HCT116 (cell line): ENCODE results near the gene ECE1. TPM values are rescaled to one million over a fixed set of nuclear protein-coding genes. Genes with fewer than 3 reads are reported as not detected.

Source experiments
- ATAC-seq: fragments of 200-7000 bp; cut with Tn5 transposase; 2 replicates; pipeline ENCODE4 v1.9.1; 2020; ENCODE audit warnings: mild to moderate bottlenecking, moderate library complexity
- BruUV-seq: library from RNA; stranded (reverse); fragments of 400-500 nt; replicated peaks from 2 replicates; lab custom pipeline; 2021; lab: Mats Ljungman, UMichigan
- CTCF ChIA-PET: fragments of 300-600 bp; sonication (Branson Sonifier 250); formaldehyde crosslinking; loops from one replicate; lab custom pipeline; 2021; ENCODE audit warnings: antibody characterized with exemption; lab: Charles Lee
- POLR2A ChIA-PET: fragments of 300-600, 350-600 bp; sonication (Branson Sonifier 250); formaldehyde crosslinking; loops from one replicate; lab custom pipeline; 2021; ENCODE audit warnings: antibody characterized with exemption; lab: Charles Lee
- RAD21 ChIA-PET, 2 experiments: fragments of 300-600 bp; sonication (Branson Sonifier 250); formaldehyde crosslinking; loops; one replicate each; lab custom pipeline; 2023; ENCODE audit warnings: low total read pairs in 2 of 2; ENCODE audit not compliant: uncharacterized antibody in 2 of 2, unreplicated experiment in 2 of 2, low non-redundant PET in 1 of 2; lab: Charles Lee
- DNase-seq: peaks from one replicate; pipeline ENCODE4 v3.0.0-alpha.2; 2010; ENCODE audit warnings: low read depth, low spot score
- H2AFZ ChIP-seq: fragments of 200-600 bp; shearing (Covaris generic), sonication (generic); 2 replicates; pipeline ENCODE4 v1.6.1; 2017; ENCODE audit warnings: low read depth, mixed run types, mixed read lengths, antibody characterized with exemption, low read length; ENCODE audit not compliant: poor library complexity, severe bottlenecking
- H3K27ac ChIP-seq: 2 replicates; pipeline ENCODE4 v1.5.1; 2012; ENCODE audit warnings: low read depth, low read length
- H3K27me3 ChIP-seq: fragments of 200-600 bp; sonication (generic); 2 replicates; pipeline ENCODE4 v1.6.1; 2016; ENCODE audit warnings: mixed run types, low read length, mixed read lengths; ENCODE audit not compliant: insufficient read depth
- H3K36me3 ChIP-seq, 2 experiments: fragments of 200-500 bp in 1 of 2; fragments of 200-600 bp in 1 of 2; sonication (Bioruptor generic) in 1 of 2; sonication (generic) in 1 of 2; 2 replicates each; pipeline versions ENCODE4 v1.5.1 to v1.6.1; 2014 to 2016; ENCODE audit warnings: low read length in 2 of 2, inconsistent platforms in 1 of 2, mixed read lengths in 1 of 2, mixed run types in 1 of 2; ENCODE audit not compliant: insufficient read depth in 2 of 2, control insufficient read depth in 1 of 2
- H3K4me1 ChIP-seq, 2 experiments: fragments of 200-600 bp in 1 of 2; sonication (generic) in 1 of 2; 2 replicates each; pipeline versions ENCODE4 v1.5.1 to v1.6.1; 2012 to 2017; ENCODE audit warnings: low read length in 2 of 2, inconsistent platforms in 1 of 2, mild to moderate bottlenecking in 1 of 2, mixed read lengths in 1 of 2, mixed run types in 1 of 2, moderate library complexity in 1 of 2; ENCODE audit not compliant: insufficient read depth in 2 of 2, control insufficient read depth in 1 of 2
- H3K4me2 ChIP-seq: fragments of 200-600 bp; sonication (generic); 2 replicates; pipeline ENCODE4 v1.6.1; 2017; ENCODE audit warnings: mixed run types, low read length, mixed read lengths
- H3K4me3 ChIP-seq, 2 experiments: fragments of 200-600 bp in 1 of 2; sonication (generic) in 1 of 2; replicated peaks in 1 of 2; 2 replicates each; pipeline ENCODE4 v1.5.1; 2011 to 2016; ENCODE audit warnings: low read length in 2 of 2, control low read depth in 1 of 2, low read depth in 1 of 2, mild to moderate bottlenecking in 1 of 2, mixed read lengths in 1 of 2, mixed run types in 1 of 2
- H3K79me2 ChIP-seq: fragments of 200-600 bp; sonication (generic); 2 replicates; pipeline ENCODE4 v1.6.1; 2017; ENCODE audit warnings: mild to moderate bottlenecking, mixed run types, low read length, moderate library complexity, mixed read lengths; ENCODE audit not compliant: insufficient read depth
- H3K9ac ChIP-seq: fragments of 200-600 bp; sonication (generic); 2 replicates; pipeline ENCODE4 v1.6.1; 2016; ENCODE audit warnings: low read length, mixed read lengths
- H3K9me2 ChIP-seq: fragments of 200-600 bp; sonication (generic), shearing (Covaris generic); 2 replicates; pipeline ENCODE4 v1.6.1; 2017; ENCODE audit warnings: mixed run types, mild to moderate bottlenecking, moderate library complexity; ENCODE audit not compliant: insufficient read depth
- H3K9me3 ChIP-seq, 2 experiments: fragments of 200-500 bp in 1 of 2; fragments of 200-600 bp in 1 of 2; sonication (Bioruptor generic) in 1 of 2; sonication (generic) in 1 of 2; 2 replicates each; pipeline ENCODE4 v1.6.1; 2014 to 2017; ENCODE audit warnings: low read length in 2 of 2, mixed read lengths in 2 of 2, inconsistent platforms in 1 of 2, low read depth in 1 of 2, mild to moderate bottlenecking in 1 of 2, mixed run types in 1 of 2, moderate library complexity in 1 of 2; ENCODE audit not compliant: control insufficient read depth in 1 of 2, insufficient read depth in 1 of 2
- H4K20me1 ChIP-seq: fragments of 200-600 bp; sonication (generic), shearing (Covaris generic); 2 replicates; pipeline ENCODE4 v1.6.1; 2017; ENCODE audit warnings: mixed run types, mild to moderate bottlenecking, moderate library complexity; ENCODE audit not compliant: insufficient read depth
- EZH2 ChIP-seq: fragments of 200-600 bp; sonication (generic); IDR thresholded peaks from 2 replicates; pipeline ENCODE4 v1.6.1; 2017; ENCODE audit warnings: antibody characterized with exemption, mixed run types
- EZH2phosphoT487 ChIP-seq: fragments of 200-600 bp; IDR thresholded peaks from 2 replicates; pipeline ENCODE4 v1.6.1; 2018; ENCODE audit warnings: antibody characterized with exemption, borderline replicate concordance
- POLR2A ChIP-seq: IDR thresholded peaks from 2 replicates; pipeline ENCODE4 v1.7.0; 2011; ENCODE audit warnings: borderline replicate concordance; ENCODE audit not compliant: insufficient read depth, insufficient read length; ENCODE audit errors: extremely low read depth
- RAD21 ChIP-seq: IDR thresholded peaks from 2 replicates; pipeline ENCODE4 v1.6.1; 2012; ENCODE audit warnings: low read depth, mild to moderate bottlenecking
- SIN3A ChIP-seq: IDR thresholded peaks from 2 replicates; pipeline ENCODE4 v1.6.1; 2012; ENCODE audit warnings: low read depth
- YY1 ChIP-seq: IDR thresholded peaks from 2 replicates; pipeline ENCODE4 v1.6.1; 2011; ENCODE audit warnings: low read length, low read depth, moderate library complexity, mild to moderate bottlenecking; ENCODE audit not compliant: insufficient replicate concordance; ENCODE audit errors: extremely low read depth
- intact Hi-C: fragments of 100-400 bp; cut with micrococcal nuclease; formaldehyde crosslinking; loops from 2 replicates; pipeline ENCODE4 v1.10.0; 2022
- total RNA-seq: library from RNA; stranded (reverse); gene quantifications from one replicate; pipeline ENCODE4 v1.2.1, GENCODE V29; 2021; ENCODE audit not compliant: unreplicated experiment

The ECE1 gene
- total RNA-seq, 1 experiment from 2014 or later, result 66.8 TPM

- DNase-seq (no peak), ATAC-seq (no peak)
- no TSS peak for BruUV-seq
- Histone ChIP-seq H3K79me2 (no peaks in the 10 kb centered on the region), H3K4me2 (no peak overlapping the region), H4K20me1 (no peaks in the 10 kb centered on the region), H3K4me3 (no peak overlapping the region), H2AFZ (no peak overlapping the region), H3K27ac (no peak overlapping the region), H3K36me3 (0 out of 4 replicates have a peak, but pooled peaks cover 3 to 6% of the 10 kb centered on the region in 2 experiments), H3K4me1 (peaks cover 0 to 5% of the 10 kb centered on the region in 2 experiments; a peak in 1 of 4 replicates), H3K9me3 (no peaks in the 10 kb centered on the region), H3K9ac (no peak overlapping the region), H3K9me2 (no peaks in the 10 kb centered on the region), H3K27me3 (no peaks in the 10 kb centered on the region)
- ChIA-PET CTCF (interaction anchor here (2.0 kb wide), 1 partner anchor 10 kb away, joined by 11 read pairs; no protein-coding TSS in a partner anchor), POLR2A (no interaction called here), RAD21 (no interaction called here)
- TF ChIP-seq RAD21 (no peak), EZH2 (no peak)
- intact Hi-C loops, result no loop called here
Observed at GRCh38 chr1:21280011-21280471, 10.2 kb downstream of the ECE1 start.

GRCh38 chr1:21278860-21279845, 11.1 kb downstream of the ECE1 start:
- Histone ChIP-seq H3K27ac (no peak overlapping the region), H3K36me3 (0 out of 4 replicates have a peak, but pooled peaks cover 3 to 6% of the 10 kb centered on the region in 2 experiments), H3K4me3 (no peak overlapping the region), H3K27me3 (no peaks in the 10 kb centered on the region), H3K4me1 (peaks cover 0 to 5% of the 10 kb centered on the region in 2 experiments; a peak in 1 of 4 replicates), H3K79me2 (no peaks in the 10 kb centered on the region), H3K4me2 (no peak overlapping the region), H4K20me1 (no peaks in the 10 kb centered on the region), H2AFZ (no peak overlapping the region), H3K9me3 (no peaks in the 10 kb centered on the region), H3K9me2 (no peaks in the 10 kb centered on the region), H3K9ac (no peak overlapping the region)
- TF ChIP-seq EZH2phosphoT487 (no peak), YY1 (no peak), SIN3A (no peak), POLR2A (no peak)
- RAD21 ChIA-PET, result no interaction called here
- ATAC-seq (no peak), DNase-seq (no peak)
- CTCF ChIA-PET, result interaction anchor here (2.0 kb wide), 1 partner anchor 9 kb away, joined by 11 read pairs; no protein-coding TSS in a partner anchor
- BruUV-seq, result no TSS peak
- POLR2A ChIA-PET, result no interaction called here
- intact Hi-C loops, result no loop called here
